ENCODE data around the gene TNFRSF18.
"Not testable (repeated sequence)": the region's sequence is repeated elsewhere in the genome, so short reads cannot be mapped to it uniquely, and the experiment has no call there.

The TNFRSF18 gene
- 0 to 5.3 (median 0.54) reads per million in 18 experiments for total RNA-seq

GRCh38 chr1:1206376-1206965 lies at the start of gene TNFRSF18:
Gene TNFRSF18 (minus strand): TSS chr1:1206592. CDS start chr1:1206571, 21 bp downstream.
- DNase-seq = no peak

- no peak for DNase-seq
These were observed 49.2 kb upstream of the TNFRSF18 start for GRCh38 chr1:1255611-1256010.

- DNase-seq = no peak
These were observed 48.7 kb upstream of the TNFRSF18 start for GRCh38 chr1:1255078-1255477.

GRCh38 chr1:1254667-1254998 lies 48.2 kb upstream of the TNFRSF18 start:
- no peak for DNase-seq

- no peak for DNase-seq
These were observed 47.7 kb upstream of the TNFRSF18 start for GRCh38 chr1:1253972-1254666.

GRCh38 chr1:1253314-1253713 lies 46.9 kb upstream of the TNFRSF18 start:
- no peak for DNase-seq

- no peak for DNase-seq
These were observed 44.4 kb upstream of the TNFRSF18 start for GRCh38 chr1:1250786-1251284.

GRCh38 chr1:1248009-1248913 lies 41.9 kb upstream of the TNFRSF18 start:
- not testable (repeated sequence) for DNase-seq

- no peak for DNase-seq
These were observed 41.0 kb upstream of the TNFRSF18 start for GRCh38 chr1:1247341-1247913.

GRCh38 chr1:1246577-1247340 lies 40.4 kb upstream of the TNFRSF18 start, which contains the start of gene C1QTNF12:
Gene C1QTNF12 (minus strand): TSS chr1:1246722. CDS start chr1:1246690, 32 bp downstream.
- DNase-seq = no peak

- DNase-seq = no peak
These were observed 39.6 kb upstream of the TNFRSF18 start for GRCh38 chr1:1245817-1246576.

- DNase-seq = no peak
These were observed 38.9 kb upstream of the TNFRSF18 start for GRCh38 chr1:1245178-1245816.

- no peak for DNase-seq
These were observed 37.9 kb upstream of the TNFRSF18 start for GRCh38 chr1:1244192-1244811.

GRCh38 chr1:1243807-1244191 lies 37.4 kb upstream of the TNFRSF18 start:
- no peak for DNase-seq

GRCh38 chr1:1243266-1243660 lies 36.9 kb upstream of the TNFRSF18 start:
- no peak for DNase-seq

GRCh38 chr1:1242461-1243265 lies 36.3 kb upstream of the TNFRSF18 start:
- DNase-seq = no peak

- DNase-seq = no peak
These were observed 35.3 kb upstream of the TNFRSF18 start for GRCh38 chr1:1241588-1242219.

- no peak for DNase-seq
These were observed 34.6 kb upstream of the TNFRSF18 start for GRCh38 chr1:1240822-1241587.
